Activated naive CD8-positive, alpha-beta T cell treated with anti-CD3 and anti-CD28 coated beads, Interleukin-2, amount 50 U/mL, for 24 hours (primary cell): ENCODE measurements around the gene SLC16A3.

ENCODE experiments used
- ATAC-seq: fragments of 150-1000 bp; cut with Tn5 transposase; one replicate; pipeline ENCODE4 v1.10.0; 2021
- DNase-seq: peaks from one replicate; pipeline ENCODE4 v3.0.0; 2021
- H3K27ac Mint-ChIP-seq: one replicate; pipeline ENCODE4 v1.8.0; 2021; ENCODE audit warnings: mild to moderate bottlenecking, mixed read lengths
- H3K27me3 Mint-ChIP-seq: one replicate; pipeline ENCODE4 v1.8.0; 2021; ENCODE audit warnings: mixed read lengths
- H3K36me3 Mint-ChIP-seq: one replicate; pipeline ENCODE4 v1.8.0; 2021; ENCODE audit warnings: low read depth, mixed read lengths
- H3K4me1 Mint-ChIP-seq: one replicate; pipeline ENCODE4 v1.8.0; 2021; ENCODE audit warnings: mixed read lengths
- H3K4me3 Mint-ChIP-seq: one replicate; pipeline ENCODE4 v1.8.0; 2021; ENCODE audit warnings: mild to moderate bottlenecking, moderate library complexity, mixed read lengths
- H3K9me3 Mint-ChIP-seq: one replicate; pipeline ENCODE4 v1.8.0; 2021; ENCODE audit warnings: mixed read lengths

Gene SLC16A3

GRCh38 chr17:82269138-82269881 lies 40.5 kb downstream of the SLC16A3 start:
- no peak for ATAC-seq
- H3K4me3 Mint-ChIP-seq = peak overlapping the region; percentile 85
- peaks cover 59% of the 10 kb centered on the region for H3K36me3 Mint-ChIP-seq
- H3K27ac Mint-ChIP-seq = peak overlapping the region; percentile 42
- H3K4me1 Mint-ChIP-seq = peaks cover 71% of the 10 kb centered on the region
- DNase-seq = no peak
- H3K9me3 Mint-ChIP-seq = no peaks in the 10 kb centered on the region
- no peaks in the 10 kb centered on the region for H3K27me3 Mint-ChIP-seq

- Mint-ChIP-seq H3K4me3 (peak overlapping the region; percentile 85), H3K27ac (peak overlapping the region; percentile 71), H3K36me3 (peaks cover 54% of the 10 kb centered on the region), H3K27me3 (no peaks in the 10 kb centered on the region), H3K9me3 (no peaks in the 10 kb centered on the region), H3K4me1 (peaks cover 71% of the 10 kb centered on the region)
- ATAC-seq (no peak), DNase-seq (no peak)
These were observed 41.1 kb downstream of the SLC16A3 start for GRCh38 chr17:82269882-82270500.

GRCh38 chr17:82270651-82271050 lies 41.8 kb downstream of the SLC16A3 start:
- no peaks in the 10 kb centered on the region for H3K9me3 Mint-ChIP-seq
- H3K36me3 Mint-ChIP-seq = peaks cover 52% of the 10 kb centered on the region
- DNase-seq (no peak), ATAC-seq (no peak)
- H3K4me3 Mint-ChIP-seq = peak overlapping the region; percentile 85
- H3K27ac Mint-ChIP-seq = peak overlapping the region; percentile 71
- peaks cover 70% of the 10 kb centered on the region for H3K4me1 Mint-ChIP-seq
- H3K27me3 Mint-ChIP-seq = no peaks in the 10 kb centered on the region

GRCh38 chr17:82271401-82271800 lies 42.6 kb downstream of the SLC16A3 start:
- H3K36me3 Mint-ChIP-seq = peaks cover 45% of the 10 kb centered on the region
- H3K4me1 Mint-ChIP-seq = peaks cover 64% of the 10 kb centered on the region
- no peaks in the 10 kb centered on the region for H3K27me3 Mint-ChIP-seq
- DNase-seq = no peak
- H3K9me3 Mint-ChIP-seq = no peaks in the 10 kb centered on the region
- H3K4me3 Mint-ChIP-seq = peak overlapping the region; percentile 85
- no peak for ATAC-seq
- H3K27ac Mint-ChIP-seq = peak overlapping the region; percentile 85

- DNase-seq = peak; percentile 47
- H3K27ac Mint-ChIP-seq = peak overlapping the region; percentile 99
- H3K36me3 Mint-ChIP-seq = peaks cover 37% of the 10 kb centered on the region
- H3K27me3 Mint-ChIP-seq = no peaks in the 10 kb centered on the region
- peak overlapping the region; percentile 86 for H3K4me3 Mint-ChIP-seq
- ATAC-seq = peak; percentile 38
- no peaks in the 10 kb centered on the region for H3K9me3 Mint-ChIP-seq
- H3K4me1 Mint-ChIP-seq = peaks cover 52% of the 10 kb centered on the region
These were observed 43.9 kb downstream of the SLC16A3 start for GRCh38 chr17:82272495-82273326.

- peak; percentile 86 for ATAC-seq
- Mint-ChIP-seq H3K27ac (peak within 1 kb of the TSS; percentile 99), H3K9me3 (no peaks in the 10 kb centered on the region), H3K4me1 (peaks cover 44% of the 10 kb centered on the region), H3K27me3 (no peaks in the 10 kb centered on the region), H3K36me3 (peaks cover 31% of the 10 kb centered on the region), H3K4me3 (peak within 1 kb of the TSS; percentile 86)
- peak; percentile 96 for DNase-seq
These were observed 44.7 kb downstream of the SLC16A3 start, which contains the start of gene CSNK1D for GRCh38 chr17:82273327-82274133. TSS of gene CSNK1D (minus strand) at chr17:82273700. CDS start at chr17:82273381, 319 bp downstream.

- no peaks in the 10 kb centered on the region for H3K9me3 Mint-ChIP-seq
- no peaks in the 10 kb centered on the region for H3K27me3 Mint-ChIP-seq
- H3K36me3 Mint-ChIP-seq = peaks cover 27% of the 10 kb centered on the region
- H3K27ac Mint-ChIP-seq = no peak overlapping the region
- no peak for DNase-seq
- peaks cover 35% of the 10 kb centered on the region for H3K4me1 Mint-ChIP-seq
- no peak for ATAC-seq
- peak overlapping the region; percentile 86 for H3K4me3 Mint-ChIP-seq
These were observed 45.5 kb downstream of the SLC16A3 start for GRCh38 chr17:82274134-82275020.

GRCh38 chr17:82275326-82275725 lies 46.5 kb downstream of the SLC16A3 start:
- Mint-ChIP-seq H3K4me3 (no peak overlapping the region), H3K4me1 (peaks cover 26% of the 10 kb centered on the region), H3K9me3 (no peaks in the 10 kb centered on the region)

GRCh38 chr17:82276938-82277337 lies 48.1 kb downstream of the SLC16A3 start:
- H3K36me3 Mint-ChIP-seq = peaks cover 7% of the 10 kb centered on the region
- H3K4me1 Mint-ChIP-seq = peaks cover 22% of the 10 kb centered on the region
- no peak overlapping the region for H3K27ac Mint-ChIP-seq
- no peaks in the 10 kb centered on the region for H3K9me3 Mint-ChIP-seq
- ATAC-seq (no peak), DNase-seq (no peak)
- no peaks in the 10 kb centered on the region for H3K27me3 Mint-ChIP-seq
- no peak overlapping the region for H3K4me3 Mint-ChIP-seq

More at GRCh38 chr17:82275326-82275725, 46.5 kb downstream of the SLC16A3 start:
- Mint-ChIP-seq H3K27ac (no peak overlapping the region), H3K27me3 (no peaks in the 10 kb centered on the region), H3K36me3 (peaks cover 20% of the 10 kb centered on the region)
- ATAC-seq = no peak
- DNase-seq = no peak

- Mint-ChIP-seq H3K27me3 (no peaks in the 10 kb centered on the region), H3K27ac (no peak overlapping the region), H3K9me3 (no peaks in the 10 kb centered on the region), H3K4me1 (peaks cover 23% of the 10 kb centered on the region), H3K4me3 (no peak overlapping the region), H3K36me3 (no peaks in the 10 kb centered on the region)
- DNase-seq (no peak), ATAC-seq (no peak)
These were observed 49.0 kb downstream of the SLC16A3 start for GRCh38 chr17:82277851-82278250.

GRCh38 chr17:82278308-82278707 lies 49.5 kb downstream of the SLC16A3 start:
- no peak overlapping the region for H3K4me3 Mint-ChIP-seq
- no peaks in the 10 kb centered on the region for H3K9me3 Mint-ChIP-seq
- no peak overlapping the region for H3K27ac Mint-ChIP-seq
- no peaks in the 10 kb centered on the region for H3K27me3 Mint-ChIP-seq
- peaks cover 27% of the 10 kb centered on the region for H3K4me1 Mint-ChIP-seq
- H3K36me3 Mint-ChIP-seq = no peaks in the 10 kb centered on the region
- DNase-seq (no peak), ATAC-seq (no peak)

GRCh38 chr17:82278786-82279391 lies 50.0 kb downstream of the SLC16A3 start:
- no peaks in the 10 kb centered on the region for H3K9me3 Mint-ChIP-seq
- DNase-seq (no peak), ATAC-seq (no peak)
- no peak overlapping the region for H3K4me3 Mint-ChIP-seq
- no peak overlapping the region for H3K27ac Mint-ChIP-seq
- peaks cover 31% of the 10 kb centered on the region for H3K4me1 Mint-ChIP-seq
- no peaks in the 10 kb centered on the region for H3K27me3 Mint-ChIP-seq
- no peaks in the 10 kb centered on the region for H3K36me3 Mint-ChIP-seq

GRCh38 chr17:82280537-82280936 lies 51.7 kb downstream of the SLC16A3 start:
- DNase-seq (no peak), ATAC-seq (no peak)
- Mint-ChIP-seq H3K4me1 (peaks cover 31% of the 10 kb centered on the region), H3K27me3 (no peaks in the 10 kb centered on the region), H3K27ac (no peak overlapping the region), H3K9me3 (no peaks in the 10 kb centered on the region), H3K36me3 (no peaks in the 10 kb centered on the region), H3K4me3 (no peak overlapping the region)
